Activated CD8-positive, alpha-beta memory T cell treated with anti-CD3 and anti-CD28 coated beads for 24 hours (primary cell): ENCODE measurements around the gene EOLA1.
"Not testable (repeated sequence)": the region's sequence is repeated elsewhere in the genome, so short reads cannot be mapped to it uniquely, and the experiment has no call there.

ENCODE experiments used
- DNase-seq: peaks from one replicate; pipeline ENCODE4 v3.0.0-alpha.2; 2020

The EOLA1 gene

DNA sequence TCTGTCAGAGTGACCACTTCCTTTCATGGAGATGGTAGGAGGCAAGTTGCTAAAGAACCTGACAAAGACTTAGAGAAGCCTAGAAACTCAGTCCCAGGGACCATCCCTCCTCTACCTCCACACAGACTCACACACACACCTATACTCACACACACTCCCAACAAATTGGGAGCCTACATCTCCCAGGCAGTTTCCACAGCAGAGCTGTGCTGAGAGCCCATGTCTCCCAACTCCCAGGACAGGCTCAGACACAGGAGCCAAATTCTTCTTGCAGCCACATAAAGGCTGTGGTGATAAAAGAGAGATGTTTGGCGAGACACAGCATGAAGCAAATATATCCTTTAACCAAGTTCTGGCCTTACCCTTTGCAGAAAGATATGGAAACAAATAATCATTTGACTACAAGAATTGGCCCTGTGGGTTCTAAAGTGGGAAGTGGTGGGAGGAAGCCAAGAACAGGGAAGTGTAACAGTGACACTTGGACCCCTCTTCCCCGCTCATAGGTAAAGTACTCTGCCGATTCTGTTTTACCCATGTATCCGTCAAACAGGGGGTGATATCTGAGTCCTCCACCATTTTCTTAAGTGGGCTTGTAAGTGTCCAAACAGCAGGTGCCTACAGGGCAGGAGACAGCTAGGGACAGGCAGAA is 24.7 kb upstream of the EOLA1 start:
- peak; percentile 38 for DNase-seq

DNA sequence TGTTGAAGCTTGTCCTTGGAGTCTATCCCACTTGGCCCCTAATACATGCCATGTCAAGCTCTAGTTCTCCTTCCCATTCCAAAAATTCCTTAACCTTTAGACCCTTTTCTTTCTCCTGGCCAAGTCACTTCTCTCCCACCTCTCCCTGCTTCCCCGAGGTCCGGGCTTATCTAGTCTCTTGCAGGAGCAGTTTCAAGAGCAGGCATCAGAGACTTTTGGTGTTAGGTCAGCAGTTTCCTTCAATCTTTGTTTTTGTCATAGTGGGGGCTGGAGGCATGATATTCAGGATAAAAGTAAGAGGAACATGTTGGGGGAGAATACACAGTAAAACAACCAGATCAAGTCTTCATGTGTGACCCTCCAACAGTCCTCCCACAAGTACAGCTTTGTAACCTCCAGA is 24.2 kb upstream of the EOLA1 start:
- no peak for DNase-seq

GRCh38 chrX:149517308-149517707 is 23.5 kb upstream of the EOLA1 start:
- DNase-seq = no peak

- DNase-seq = peak; percentile 15
These were observed 22.6 kb upstream of the EOLA1 start for GRCh38 chrX:149518236-149518635.

DNA sequence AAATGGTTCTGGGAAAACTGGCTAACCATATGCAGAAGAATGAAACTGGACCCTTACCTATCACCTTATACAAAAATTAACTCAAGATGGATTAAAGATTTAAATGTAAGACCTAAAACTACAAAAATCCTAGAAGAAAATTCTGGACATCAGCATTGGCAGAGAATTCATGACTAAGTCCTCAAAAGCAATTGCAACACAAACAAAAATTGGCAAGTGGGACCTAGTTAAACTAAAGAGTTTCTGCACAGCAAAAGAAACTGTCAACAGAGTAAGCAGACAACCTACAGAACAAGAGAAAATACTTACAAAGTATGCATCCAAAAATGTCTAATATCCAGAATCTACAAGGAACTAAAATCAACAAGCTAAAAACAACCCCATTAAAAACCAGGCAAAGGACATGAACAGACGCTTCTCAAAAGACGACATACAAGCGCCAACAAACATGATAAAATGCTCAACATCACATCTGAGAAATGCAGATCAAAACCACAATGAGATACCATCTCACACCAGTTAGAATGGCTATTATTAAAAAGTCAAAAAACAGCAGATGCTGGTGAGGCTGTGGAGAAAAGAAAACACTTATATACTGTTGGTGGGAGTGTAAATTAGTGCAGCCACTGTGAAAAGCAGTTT is 20.1 kb upstream of the EOLA1 start:
- DNase-seq = not testable (repeated sequence)

- DNase-seq = peak; percentile 50
These were observed 19.4 kb upstream of the EOLA1 start for GRCh38 chrX:149521438-149521837.

DNA sequence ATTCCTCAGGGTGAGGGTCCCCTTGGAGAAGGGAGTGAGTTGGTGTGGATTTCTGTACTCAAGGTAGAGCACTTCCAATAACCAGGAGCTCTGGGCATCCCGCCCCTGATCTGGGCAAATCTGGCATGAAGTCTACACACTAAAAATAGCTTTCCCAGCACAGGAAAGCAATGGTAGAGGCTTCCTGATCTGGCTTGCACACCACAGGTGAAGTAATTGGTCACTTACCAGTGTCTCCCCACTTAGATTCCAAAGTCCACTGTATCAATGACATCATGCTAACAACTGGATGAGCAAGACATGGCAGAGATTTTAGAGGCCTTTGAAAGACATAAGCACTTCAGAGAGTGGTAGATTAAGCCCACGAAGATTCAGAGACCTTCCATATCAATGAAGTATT is 17.9 kb upstream of the EOLA1 start:
- no peak for DNase-seq

DNA sequence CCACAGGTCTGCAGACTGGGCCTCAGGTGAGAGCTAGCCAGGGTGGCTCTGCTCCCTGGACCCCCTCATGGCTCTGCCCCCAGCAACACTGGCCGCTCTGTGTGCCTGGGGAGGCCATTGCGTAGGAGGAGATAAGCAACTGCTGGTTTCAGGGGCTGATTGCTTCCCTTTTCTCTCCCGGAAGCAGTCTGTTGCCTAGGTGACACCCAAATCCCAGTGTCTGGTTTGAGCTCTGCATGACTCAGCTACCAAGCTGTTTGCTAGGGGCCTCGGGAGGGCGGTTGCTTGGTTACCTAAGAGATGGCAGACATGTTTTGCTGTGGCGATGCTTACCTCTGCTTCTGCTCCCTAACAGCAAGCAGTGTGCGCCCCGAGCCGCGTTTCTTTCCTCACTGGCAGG is 15.4 kb upstream of the EOLA1 start:
- peak; percentile 72 for DNase-seq

- DNase-seq = peak; percentile 66
These were observed 14.9 kb upstream of the EOLA1 start for GRCh38 chrX:149525903-149526302.

DNA sequence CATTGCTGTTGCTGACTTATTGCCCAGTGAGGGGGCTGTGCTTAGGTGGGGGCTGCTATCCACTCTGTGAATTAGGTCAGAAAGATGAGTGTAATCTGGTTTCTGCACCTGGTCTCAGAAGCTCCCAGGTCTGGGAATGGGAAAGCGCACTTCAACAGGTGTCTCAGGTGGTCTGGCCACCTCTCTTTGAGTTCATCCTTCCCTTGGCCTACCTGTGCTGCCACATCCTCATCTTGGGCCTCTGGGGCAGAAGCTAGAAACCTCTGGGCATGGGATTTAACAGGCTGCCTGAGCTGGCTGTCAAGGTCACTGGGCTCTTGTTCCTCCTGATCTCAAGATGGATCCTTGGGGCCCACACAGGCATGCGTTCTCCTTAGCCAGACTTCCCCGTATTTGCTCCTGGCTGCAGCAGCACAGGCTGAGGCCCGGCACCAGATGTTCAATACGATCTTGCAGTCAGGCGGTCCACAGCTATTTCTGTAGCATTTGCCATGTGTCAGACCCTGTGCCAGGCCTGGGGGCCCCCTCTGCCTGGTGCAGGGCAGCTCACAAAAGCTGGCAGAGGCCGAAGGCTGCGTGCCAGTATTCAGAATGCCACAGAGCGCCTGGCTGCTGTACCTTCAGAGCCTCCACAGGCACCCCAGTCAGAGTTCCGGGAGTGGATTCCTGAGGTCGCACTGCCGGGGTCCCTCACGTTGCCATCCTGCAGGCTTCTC is 14.3 kb upstream of the EOLA1 start:
- peak; percentile 55 for DNase-seq

DNA sequence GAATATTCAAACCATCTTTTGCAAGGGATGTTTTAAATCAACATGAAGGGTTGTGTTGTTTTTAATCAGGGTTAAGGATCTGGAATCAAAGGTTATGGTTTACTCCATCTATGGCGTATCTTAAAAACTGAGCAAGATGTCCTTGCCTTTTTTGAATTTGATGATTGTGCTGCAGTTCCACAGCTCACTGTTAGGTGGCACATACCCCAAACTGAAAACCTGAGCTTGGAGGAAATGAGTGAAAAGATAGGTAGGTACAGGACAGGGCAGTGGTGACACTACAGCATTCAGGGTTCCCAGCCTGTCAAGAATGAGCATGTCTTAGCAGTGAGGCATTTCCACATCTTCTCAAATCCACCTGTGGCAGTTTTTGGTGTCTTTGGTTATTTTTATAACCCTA is 13.1 kb upstream of the EOLA1 start:
- DNase-seq = peak; percentile 56

GRCh38 chrX:149528381-149528780 is 12.4 kb upstream of the EOLA1 start:
- no peak for DNase-seq

DNA sequence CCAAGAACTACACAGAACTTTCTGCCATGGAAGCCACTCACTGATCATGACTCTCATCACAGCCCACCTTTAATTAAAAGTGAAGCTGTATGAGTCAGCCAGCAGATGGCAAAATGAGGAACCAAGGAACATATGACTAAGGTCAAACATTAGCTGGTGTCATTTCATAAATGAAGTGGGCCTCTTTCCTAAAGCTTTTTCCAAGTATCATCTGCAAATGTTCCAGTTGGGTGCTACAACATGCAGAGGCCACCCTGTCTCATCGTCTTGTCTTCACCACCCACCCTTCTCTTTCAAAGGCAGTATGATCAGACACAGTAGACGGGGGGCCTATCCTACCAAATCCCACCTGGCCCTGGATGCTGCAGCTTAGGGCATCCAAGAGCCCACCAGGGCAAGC is 9.2 kb upstream of the EOLA1 start:
- DNase-seq = peak; percentile 56

- DNase-seq = not testable (repeated sequence)
These were observed 7.9 kb upstream of the EOLA1 start for GRCh38 chrX:149532868-149533267.

DNA sequence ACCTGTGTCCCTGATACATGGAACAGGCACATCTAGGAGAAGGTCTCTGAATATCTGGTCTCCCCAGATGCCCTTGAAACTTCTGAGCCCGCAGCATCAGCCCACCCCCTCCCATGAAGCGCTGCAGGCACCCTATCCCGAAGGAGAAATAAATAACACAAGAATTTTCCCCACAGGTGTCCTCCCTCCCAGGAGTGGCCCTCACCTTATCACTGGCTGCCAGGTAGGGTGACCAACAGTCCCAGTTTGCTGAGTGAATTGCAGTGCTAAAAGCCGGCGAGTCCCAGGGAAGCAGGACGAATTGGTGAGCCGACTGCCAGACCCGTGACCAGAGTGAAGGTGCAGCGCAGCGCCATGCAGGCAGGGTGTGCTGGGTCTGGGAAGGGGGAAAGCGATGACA is 6.8 kb upstream of the EOLA1 start:
- peak; percentile 38 for DNase-seq

DNA sequence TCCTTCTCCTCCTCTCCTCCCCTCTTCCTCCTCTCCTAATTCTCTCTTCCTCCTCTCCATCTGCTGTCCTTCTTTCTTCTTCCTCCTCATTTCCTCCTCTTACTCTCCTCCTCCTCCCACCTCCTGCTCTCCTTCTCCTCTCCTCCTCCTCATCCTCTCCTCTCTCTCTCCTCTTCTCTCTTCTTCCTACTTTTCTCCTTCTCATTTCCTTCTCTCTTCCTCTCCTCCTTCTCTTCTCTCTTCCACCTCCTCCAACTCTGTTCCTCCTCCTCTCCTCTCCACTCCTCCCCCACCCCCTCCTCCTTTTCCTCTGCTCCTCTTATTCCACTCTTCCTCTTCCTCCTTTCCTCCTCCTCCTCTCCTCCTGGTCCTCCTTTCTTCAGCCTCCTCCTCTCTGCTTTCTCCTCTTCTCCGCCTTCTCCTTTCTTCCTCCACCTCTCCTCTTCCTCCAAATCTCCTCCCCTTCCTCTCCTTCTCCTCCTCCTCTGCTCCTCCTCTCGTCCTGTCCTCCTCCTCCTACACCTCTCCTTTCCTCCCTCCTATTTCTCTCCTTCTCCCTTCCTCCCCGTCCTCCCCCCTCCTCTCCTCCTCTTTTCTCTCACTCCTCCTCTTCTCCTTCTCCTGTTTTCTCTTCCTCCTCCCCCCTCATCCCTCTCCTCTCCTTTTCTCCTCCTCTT is 5.7 kb upstream of the EOLA1 start:
- not testable (repeated sequence) for DNase-seq

DNA sequence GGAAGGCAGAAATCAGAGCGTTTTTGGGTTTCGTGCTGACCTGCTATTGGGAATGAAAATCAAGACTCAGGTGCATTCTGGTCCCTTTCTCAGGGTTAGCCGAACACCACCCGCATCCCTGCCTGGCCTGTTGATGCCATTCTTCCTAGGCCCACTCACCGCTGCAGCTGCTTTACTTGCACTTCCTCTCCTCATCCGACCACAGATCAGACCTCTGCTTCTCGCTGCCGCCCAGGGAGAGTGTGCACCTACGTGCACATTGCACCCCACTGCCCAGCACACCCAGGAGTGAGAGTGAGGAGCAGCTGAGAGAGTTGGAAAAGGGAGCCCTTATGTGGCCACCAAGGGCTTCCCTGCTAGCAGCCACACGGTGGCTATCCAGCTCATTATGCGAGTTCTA is 3.3 kb upstream of the EOLA1 start:
- not testable (repeated sequence) for DNase-seq

DNA sequence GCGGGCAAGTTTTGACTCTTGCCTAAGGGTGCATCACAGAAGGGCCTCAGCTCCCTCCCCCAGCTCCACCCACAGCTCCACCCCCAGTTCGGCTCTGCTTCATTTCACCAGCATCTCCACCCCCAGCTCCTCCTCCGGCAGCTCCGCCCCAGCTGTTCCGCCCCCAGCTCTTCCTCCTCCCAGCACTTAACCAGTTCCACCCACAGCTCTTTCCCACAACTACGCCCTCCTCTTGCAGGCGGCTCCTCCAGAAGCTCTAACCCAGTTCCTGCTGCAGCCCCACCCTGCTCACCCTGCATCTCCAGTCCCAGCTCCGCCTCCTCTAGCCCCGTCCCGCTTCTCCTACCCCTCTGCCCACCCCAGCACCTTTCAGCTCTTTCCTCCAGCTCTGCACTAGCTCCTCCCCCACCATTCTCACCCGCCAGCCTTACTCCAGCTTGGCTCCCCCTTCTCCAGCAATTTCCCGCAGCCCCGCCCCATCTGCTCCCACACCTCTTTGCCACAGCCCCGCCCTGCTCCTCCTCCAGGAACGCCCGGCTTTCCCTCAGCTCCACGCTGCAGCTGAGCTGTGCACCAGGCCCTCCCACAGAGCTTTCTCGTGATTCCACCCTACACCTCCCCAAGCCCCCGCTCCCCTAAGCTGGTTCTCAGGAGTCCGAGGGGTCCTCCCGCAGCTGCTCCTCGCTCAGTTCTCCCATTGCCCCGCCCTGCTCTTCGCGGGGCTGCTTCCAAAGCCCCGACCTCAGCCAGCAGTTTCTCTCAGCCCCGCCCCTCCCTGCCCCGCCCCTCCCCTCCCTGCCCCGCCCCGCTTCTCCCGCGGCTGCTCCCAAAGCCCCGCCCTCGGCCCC is 1.3 kb upstream of the EOLA1 start:
- peak; percentile 86 for DNase-seq

DNA sequence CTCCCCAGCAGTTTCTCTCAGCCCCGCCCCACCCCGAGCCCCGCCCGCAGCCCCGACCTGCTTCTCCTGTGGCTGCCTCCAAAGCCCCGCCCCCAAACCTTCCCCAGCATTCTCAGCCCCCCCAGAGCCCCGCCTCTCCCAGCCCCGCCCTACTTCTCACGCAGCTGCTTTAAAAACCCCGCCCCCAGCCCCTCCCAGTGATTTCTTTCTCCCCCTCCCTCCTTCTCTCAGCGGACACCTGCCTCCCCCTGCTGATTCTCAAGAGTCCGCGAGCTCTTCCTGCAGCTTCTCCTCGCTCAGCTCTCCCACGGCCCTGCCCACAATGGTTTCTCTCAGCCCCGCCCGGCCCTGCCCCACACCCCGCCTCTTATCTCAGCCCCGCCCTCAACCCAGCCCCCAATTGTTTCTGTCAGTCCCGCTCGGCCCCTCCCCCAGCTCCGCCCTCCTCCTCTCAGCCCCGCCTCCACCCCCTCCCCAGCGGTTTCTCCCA is 636 bp upstream of the EOLA1 start:
- DNase-seq = peak; percentile 92

GRCh38 chrX:149541521-149542047 is 772 bp downstream of the EOLA1 start:
- no peak for DNase-seq

- DNase-seq = not testable (repeated sequence)
These were observed 5.0 kb downstream of the EOLA1 start for GRCh38 chrX:149545545-149546543.
